GM12801 (cell line): ENCODE measurements around the gene COX4I1.

Source experiments
- CTCF ChIP-seq: IDR thresholded peaks from one replicate; pipeline ENCODE4 v1.5.1; 2011; ENCODE audit warnings: control low read depth; ENCODE audit not compliant: insufficient read length; ENCODE audit errors: extremely low read depth

COX4I1 gene

GRCh38 chr16:85836706-85837582 lies 37.4 kb downstream of the COX4I1 start:
- TF ChIP-seq CTCF, result no peak

- no peak for TF ChIP-seq CTCF
Measured at GRCh38 chr16:85838381-85838780, 38.9 kb downstream of the COX4I1 start.

- TF ChIP-seq CTCF, result no peak
Measured at GRCh38 chr16:85838876-85839585, 39.5 kb downstream of the COX4I1 start.

GRCh38 chr16:85839681-85840240 lies 40.3 kb downstream of the COX4I1 start:
- TF ChIP-seq CTCF, result no peak

GRCh38 chr16:85840395-85840794 lies 40.9 kb downstream of the COX4I1 start:
- TF ChIP-seq CTCF, result no peak

- no peak for TF ChIP-seq CTCF
Measured at GRCh38 chr16:85840801-85841200, 41.3 kb downstream of the COX4I1 start.

GRCh38 chr16:85842435-85842834 lies 42.9 kb downstream of the COX4I1 start:
- no peak for TF ChIP-seq CTCF
